Heart right ventricle (tissue), 16 donors: ENCODE results near the gene DKK3. TPM values are rescaled to one million over a fixed set of nuclear protein-coding genes. Genes with fewer than 3 reads are reported as not detected.

Experiments
- ATAC-seq, 8 donors: fragments of 200-7000 bp; cut with Tn5 transposase; one replicate each; pipeline ENCODE4 v1.9.1; 2020; ENCODE audit warnings: mild to moderate bottlenecking in 8 of 8, moderate library complexity in 8 of 8, moderate number of reproducible peaks in 1 of 8
- DNase-seq, 2 donors: peaks; one replicate each; pipeline ENCODE4 v3.0.0-alpha.2; 2020
- H3K27ac ChIP-seq, 10 donors: fragments of 200-600 bp; sonication (generic) in 2 of 10; one replicate each; pipeline versions ENCODE4 v1.5.0 to v1.8.0; 2020 to 2022; ENCODE audit warnings: mild to moderate bottlenecking in 3 of 10
- H3K27me3 ChIP-seq, 7 donors: fragments of 200-600 bp; one replicate each; pipeline ENCODE4 v1.8.0; 2021 to 2022; ENCODE audit warnings: mild to moderate bottlenecking in 2 of 7
- H3K36me3 ChIP-seq, 9 donors: fragments of 200-600 bp; sonication (generic) in 1 of 9; one replicate each; pipeline versions ENCODE4 v1.5.0 to v1.8.0; 2020 to 2022; ENCODE audit warnings: mild to moderate bottlenecking in 2 of 9
- H3K4me1 ChIP-seq, 9 donors: fragments of 200-600 bp; sonication (generic) in 1 of 9; one replicate each; pipeline versions ENCODE4 v1.5.0 to v1.8.0; 2020 to 2022; ENCODE audit warnings: mild to moderate bottlenecking in 4 of 9
- H3K4me3 ChIP-seq, 10 donors: fragments of 200-600 bp; sonication (generic) in 2 of 10; one replicate each; pipeline versions ENCODE4 v1.5.0 to v1.8.0; 2020 to 2022; ENCODE audit warnings: mild to moderate bottlenecking in 7 of 10, moderate library complexity in 2 of 10
- H3K9me3 ChIP-seq, 11 donors: fragments of 200-600 bp in 10 of 11; sonication (generic) in 2 of 11; one replicate each; pipeline versions ENCODE4 v1.5.0 to v1.8.0; 2013 to 2022; ENCODE audit warnings: mild to moderate bottlenecking in 2 of 11, control low read depth in 1 of 11, moderate library complexity in 1 of 11
- CTCF ChIP-seq, 9 donors: fragments of 200-600 bp; sonication (generic) in 2 of 9; IDR thresholded peaks; one replicate each; pipeline versions ENCODE4 v1.5.0 to v1.8.0; 2021 to 2022; ENCODE audit warnings: antibody characterized with exemption in 9 of 9, mild to moderate bottlenecking in 5 of 9, moderate library complexity in 1 of 9
- WGBS, 2 donors: extraction: QIAGEN DNeasy Blood & Tissue Kit; methylation state at CpG; one replicate each; pipeline ENCODE4 v1.1.7; 2013; ENCODE audit warnings: inconsistent platforms in 1 of 2; 5-methylcytosine and 5-hydroxymethylcytosine counted together
- intact Hi-C, 10 donors: fragments of 100-400 bp; cut with DNase I; formaldehyde crosslinking; loops; one replicate each; pipeline versions ENCODE4 v1.11.1 to v1.14.2; 2022
- polyA plus RNA-seq, 2 donors: library from polyadenylated mRNA; stranded (reverse); fragments of 200-250 nt; gene quantifications; one replicate each; pipeline ENCODE4 v1.2.3, GENCODE V29; 2013
- total RNA-seq, 10 donors: library from RNA; stranded (reverse); fragmentation: NEBNext Ultra II Directional in 3 of 10; extraction: Animal tissue kit (Norgen Biotek cat#: 25700) in 3 of 10; gene quantifications; one replicate each; pipeline versions ENCODE4 v1.2.1 to v1.2.4, GENCODE V29; 2021 to 2023
- donor health status: Arrhythmogenic right ventricular cardiomyopathy.
- donor health status: ischemic (EF 13 %, LVEDD 7.1; RV severe dilation, severe dysfunction).
- donor health status: healthy with polysubstance abuse.
- donor health status: DM: no; HTN: yes; CAD: no.
- donor health status: DM: no; HTN: no; CAD: no.
- donor health status: ischemic (EF 25% LVEDD 6.9; RV normal size, moderate dysfunction).
- donor health status: ischemic (EF 25% LVEDD 5.7; RV mildly dilated, moderate dysfunction).
- donor health status: healthy.
- donor health status: DM: yes; HTN: yes; CAD: no.
- donor health status: Ischemic cardiomyopathy.
- donor health status: ischemic (EF 35%, LVEDD 5.7; RV mildly dilated, moderate dysfunction).
- donor health status: nonischemic (EF 11% LVEDD 7.7; RV severe dilation, severe dysfunction).
- donor health status: DM: yes; HTN: yes; CAD: no.
- donor health status: PGD.
- donor health status: ischemic (EF 29% LVEDD 5.4; RV normal size, mild dysfunction).
- donor health status: nonischemic (EF 23%, LVEDD 6.1; RV moderate dilation, normal function).

Gene DKK3
- total and polyA plus RNA-seq, 12 donors = 113 to 1,034 (median 601) TPM

GRCh38 chr11:12045914-12046635 lies 37.6 kb upstream of the DKK3 start:
- no peaks in the 10 kb centered on the region for H3K36me3 ChIP-seq
- H3K27ac ChIP-seq = no peak overlapping the region
- peaks cover 7 to 38% (median 25%) of the 10 kb centered on the region in 9 donors for H3K4me1 ChIP-seq
- no peaks in the 10 kb centered on the region for H3K9me3 ChIP-seq
- 84 to 92% methylated on average over 7 of the region's 7 CpGs for WGBS, 2 donors
- DNase-seq (no peak), ATAC-seq (no peak)
- H3K27me3 ChIP-seq = no peaks in the 10 kb centered on the region
- H3K4me3 ChIP-seq = no peak overlapping the region
- TF ChIP-seq CTCF (IDR thresholded peaks at IDR 0.05) = no peak
- intact Hi-C loops = loop anchor here in 8 of 10 donors (2.0 to 10.0 kb wide), 11 partner anchors 113 to 251 kb away; no protein-coding TSS in a partner anchor

- no peak for TF ChIP-seq CTCF (IDR thresholded peaks at IDR 0.05)
- ATAC-seq (peak in 3 of 8 donors; percentile 1 to 7 (median 3)), DNase-seq (no peak)
- H3K9me3 ChIP-seq = no peaks in the 10 kb centered on the region
- no peak overlapping the region for H3K4me3 ChIP-seq
- H3K27ac ChIP-seq = peak overlapping the region in 9 of 10 donors; percentile 21 to 73 (median 52)
- H3K36me3 ChIP-seq = no peaks in the 10 kb centered on the region
- H3K4me1 ChIP-seq = peaks cover 4 to 28% (median 19%) of the 10 kb centered on the region in 9 donors
- H3K27me3 ChIP-seq = no peaks in the 10 kb centered on the region
- intact Hi-C loops = loop anchor here (1.0 to 10.0 kb wide), 19 partner anchors 72 to 250 kb away; partner anchors contain the start of gene USP47 (in 1 of the 10)
- WGBS, 2 donors = 85 to 91% methylated on average over 8 of the region's 8 CpGs
Measured at GRCh38 chr11:12044799-12045198, 36.4 kb upstream of the DKK3 start.

- peak overlapping the region in 1 of 10 donors; percentile 1 for H3K4me3 ChIP-seq
- WGBS, 2 donors = 10 to 13% methylated on average over 14 of the region's 14 CpGs
- H3K9me3 ChIP-seq = no peaks in the 10 kb centered on the region
- H3K27me3 ChIP-seq = no peaks in the 10 kb centered on the region
- H3K4me1 ChIP-seq = peaks cover 4 to 28% (median 19%) of the 10 kb centered on the region in 9 donors
- peak; percentile 70 to 81 for DNase-seq
- peak; percentile 88 to 93 (median 92) for ATAC-seq
- intact Hi-C loops = loop anchor here (1.0 to 10.0 kb wide), 16 partner anchors 72 to 249 kb away; partner anchors contain the start of gene USP47 (in 1 of the 10)
- H3K27ac ChIP-seq = peak overlapping the region in 9 of 10 donors; percentile 21 to 73 (median 52)
- H3K36me3 ChIP-seq = no peaks in the 10 kb centered on the region
- peak; percentile 84 to 96 (median 95) for TF ChIP-seq CTCF (IDR thresholded peaks at IDR 0.05)
Measured at GRCh38 chr11:12043959-12044791, 35.7 kb upstream of the DKK3 start.

GRCh38 chr11:12043221-12043620 lies 34.8 kb upstream of the DKK3 start:
- no peak for TF ChIP-seq CTCF (IDR thresholded peaks at IDR 0.05)
- Histone ChIP-seq H3K27me3 (no peaks in the 10 kb centered on the region), H3K4me3 (no peak overlapping the region), H3K9me3 (no peaks in the 10 kb centered on the region), H3K4me1 (peaks cover 4 to 28% (median 19%) of the 10 kb centered on the region in 9 donors), H3K36me3 (no peaks in the 10 kb centered on the region), H3K27ac (peak overlapping the region in 8 of 10 donors; percentile 30 to 73 (median 54))
- no peak for DNase-seq
- ATAC-seq = no peak
- intact Hi-C loops = loop anchor here in 9 of 10 donors (2.0 to 10.0 kb wide), 10 partner anchors 71 to 248 kb away; partner anchors contain the start of gene USP47 (in 1 of the 9)
- WGBS, 2 donors = 91 to 93% methylated on average over 7 of the region's 7 CpGs
